GM12878 (cell line): Measurements from ENCODE around the gene EGR4. TPM values are rescaled to one million over a fixed set of nuclear protein-coding genes. Genes with fewer than 3 reads are reported as not detected.
A peak's percentile ranks its signal among the peaks of the same experiment; 100 is the strongest.

Experiments
- ATAC-seq: fragments of 200-7000 bp; cut with Tn5 transposase; 3 replicates; pipeline ENCODE4 v1.9.1; 2020; ENCODE audit warnings: mild to moderate bottlenecking, moderate library complexity
- BruUV-seq: library from RNA; stranded (reverse); fragments of 400-500 nt; replicated peaks from 2 replicates; lab custom pipeline; 2021; lab: Mats Ljungman, UMichigan
- CTCF ChIA-PET: fragments of 300-600 bp; sonication (Branson Sonifier 250); formaldehyde crosslinking; extraction: SDS; loops from one replicate; lab custom pipeline; 2021; ENCODE audit warnings: inconsistent platforms; lab: Yijun Ruan, JAX
- POLR2A ChIA-PET: fragments of 350-600 bp; formaldehyde crosslinking; extraction: SDS; loops from one replicate; lab custom pipeline; 2021; ENCODE audit warnings: inconsistent platforms; lab: Charles Lee
- RAD21 ChIA-PET: fragments of 300-600 bp; sonication (Branson Sonifier 250); formaldehyde crosslinking; loops from one replicate; lab custom pipeline; 2023; ENCODE audit warnings: antibody characterized with exemption; ENCODE audit not compliant: unreplicated experiment; lab: Charles Lee
- SMC1A ChIA-PET: fragments of 300-600 bp; sonication (Branson Sonifier 250); formaldehyde crosslinking; loops from one replicate; lab custom pipeline; 2023; ENCODE audit not compliant: unreplicated experiment, uncharacterized antibody; lab: Charles Lee
- DNase-seq: peaks from one replicate; pipeline ENCODE4 v3.0.0-alpha.2; 2011; ENCODE audit warnings: low read depth, low spot score
- FAIRE-seq: peaks from 3 replicates; lab custom pipeline; 2011; peaks lifted over from hg19 to GRCh38; lab: Jason Lieb, UNC
- H2AFZ ChIP-seq: 2 replicates; pipeline ENCODE4 v1.6.0; 2011; ENCODE audit warnings: low read depth, low read length, control low read depth; ENCODE audit not compliant: control insufficient read depth
- H3K27ac ChIP-seq: 2 replicates; pipeline ENCODE4 v1.5.1; 2011; ENCODE audit warnings: control low read depth; ENCODE audit not compliant: control insufficient read depth, insufficient read depth
- H3K27me3 ChIP-seq, 2 experiments: replicated peaks in 1 of 2; 2 replicates each; pipeline versions ENCODE4 v1.6.0 to v1.6.1; 2011; ENCODE audit warnings: low read length in 1 of 2; ENCODE audit not compliant: control insufficient read depth in 2 of 2, insufficient read depth in 2 of 2
- H3K36me3 ChIP-seq, 2 experiments: 2 replicates each; pipeline ENCODE4 v1.5.1; 2011; ENCODE audit warnings: low read length in 1 of 2; ENCODE audit not compliant: control insufficient read depth in 2 of 2, insufficient read depth in 2 of 2
- H3K4me1 ChIP-seq: 2 replicates; pipeline ENCODE4 v1.6.1; 2011; ENCODE audit warnings: mild to moderate bottlenecking, low read length, moderate library complexity, mixed read lengths; ENCODE audit not compliant: control insufficient read depth, insufficient read depth
- H3K4me2 ChIP-seq: 2 replicates; pipeline ENCODE4 v1.6.0; 2011; ENCODE audit warnings: control low read depth; ENCODE audit not compliant: control insufficient read depth, insufficient read depth
- H3K4me3 ChIP-seq: fragments of 200-600 bp; sonication (generic); 2 replicates; pipeline ENCODE4 v1.5.1; 2016
- H3K79me2 ChIP-seq: 2 replicates; pipeline ENCODE4 v1.6.0; 2011; ENCODE audit warnings: low read length; ENCODE audit not compliant: control insufficient read depth, insufficient read depth
- H3K9ac ChIP-seq: 2 replicates; pipeline ENCODE4 v1.8.0; 2011; ENCODE audit warnings: low read length, control low read depth, mixed read lengths; ENCODE audit not compliant: control insufficient read depth, insufficient read depth
- H3K9me3 ChIP-seq: replicated peaks from 3 replicates; pipeline ENCODE4 v1.5.1; 2011; ENCODE audit warnings: mild to moderate bottlenecking, low read length; ENCODE audit not compliant: control insufficient read depth, insufficient read depth
- H4K20me1 ChIP-seq: 2 replicates; pipeline ENCODE4 v1.6.0; 2011; ENCODE audit not compliant: control insufficient read depth, insufficient read depth
- ATF7 ChIP-seq: fragments of 450-650 bp; IDR thresholded peaks from 2 replicates; pipeline ENCODE4 v1.6.1; 2016; ENCODE audit warnings: low read depth, mild to moderate bottlenecking
- FOXK2 ChIP-seq: fragments of 450-650 bp; IDR thresholded peaks from 2 replicates; pipeline ENCODE4 v1.6.1; 2017; ENCODE audit warnings: mild to moderate bottlenecking, moderate library complexity
- IRF4 ChIP-seq: IDR thresholded peaks from 2 replicates; pipeline ENCODE4 v1.6.1; 2011; ENCODE audit warnings: low read depth, low read length
- PML ChIP-seq: IDR thresholded peaks from 2 replicates; pipeline ENCODE4 v1.6.1; 2012; ENCODE audit warnings: low read length, inconsistent platforms
- WGBS: methylation state at CpG from one replicate; pipeline ENCODE4 v1.1.6; 2016; ENCODE audit warnings: low lambda C conversion rate; ENCODE audit not compliant: insufficient replicate concordance, insufficient coverage; ENCODE audit errors: missing lambda C conversion rate; 5-methylcytosine and 5-hydroxymethylcytosine counted together
- in situ Hi-C: fragments of 300-500 bp; cut with MboI; formaldehyde crosslinking; loops from 9 replicates; pipeline ENCODE4 v1.14.3; 2018; ENCODE audit warnings: mixed read lengths
- intact Hi-C: fragments of 100-400 bp; cut with micrococcal nuclease; formaldehyde crosslinking; loops from one replicate; pipeline ENCODE4 v1.14.2; 2022; ENCODE audit not compliant: unreplicated experiment
- polyA plus RNA-seq, 11 experiments: library from polyadenylated mRNA; depleted of rRNA in 4 of 11; unstranded in 6 of 11; stranded (reverse) in 5 of 11; fragments of >200 nt; fragmentation: Nextera tagmentation in 4 of 11; fragmentation: Illumina TruSeq in 1 of 11; extraction: Ambion mirVana in 4 of 11; extraction: Trizol in 1 of 11; gene quantifications; 1 replicate in 1 of 11; 2 replicates in 10 of 11; pipeline versions ENCODE4 v1.2.1 to v1.2.3, GENCODE V29; 2011 to 2016; ENCODE audit warnings: inconsistent platforms in 2 of 11, missing spikeins in 2 of 11, low read depth in 1 of 11
- total RNA-seq, 4 experiments: library from RNA; depleted of rRNA in 3 of 4; stranded (reverse); fragments of >200 nt in 3 of 4; fragmentation: Illumina TruSeq in 1 of 4; extraction: Trizol in 1 of 4; gene quantifications; 2 replicates each; pipeline versions ENCODE4 v1.2.1 to v1.2.3, GENCODE V29; 2013 to 2021

EGR4 gene
- total and polyA plus RNA-seq, 10 of the 15 experiments (the other 5 are each of a cell fraction or from before 2014, with no cell fraction given) = 0.07 TPM; not detected in 9

DNA sequence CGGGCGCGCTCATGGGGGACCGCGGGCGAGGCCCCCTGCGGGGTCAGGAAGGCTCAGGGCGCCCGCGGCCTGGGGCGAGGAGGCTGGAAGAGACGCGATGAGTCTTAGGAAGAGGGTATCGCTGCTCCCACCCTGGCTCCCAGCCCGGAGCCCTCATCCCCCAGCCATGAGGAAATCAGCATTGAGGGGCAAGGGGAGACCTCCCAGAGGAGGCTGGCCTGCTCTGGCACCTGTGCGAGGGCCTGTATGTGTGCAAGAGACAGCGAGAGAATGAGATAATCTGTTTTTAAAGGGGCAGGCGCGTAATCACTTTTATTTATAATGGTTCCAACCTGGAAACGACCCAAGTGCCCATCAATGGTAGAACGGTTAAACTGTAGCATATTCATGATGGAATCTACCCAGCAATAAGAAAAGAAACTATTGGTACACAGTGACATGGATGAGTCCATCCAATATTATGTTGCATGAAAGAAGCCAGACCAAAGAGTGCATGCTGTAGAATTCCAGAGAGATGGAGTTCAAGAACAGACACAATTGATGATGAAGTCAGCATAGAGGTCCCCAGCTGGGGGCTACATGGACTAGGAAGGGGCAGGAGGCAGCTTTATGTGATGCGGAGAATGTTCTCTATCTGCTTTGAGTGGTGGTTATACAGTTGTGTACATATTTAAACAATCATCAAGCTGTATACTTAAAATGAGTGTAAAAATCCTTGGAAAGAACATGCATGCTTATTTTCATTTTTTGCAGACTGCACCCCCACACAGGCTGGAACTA, 23.5 kb downstream of the EGR4 start:
- FAIRE-seq = no peak
- in situ Hi-C loops = no loop called here
- RAD21 ChIA-PET = no interaction called here
- intact Hi-C loops = no loop called here
- TF ChIP-seq FOXK2 = no peak
- no peak for TF ChIP-seq PML
- TF ChIP-seq ATF7 = no peak
- TF ChIP-seq IRF4 = no peak
- TF ChIP-seq, all 136 proteins: peak for 0
- ChIA-PET CTCF (no interaction called here), SMC1A (no interaction called here), POLR2A (no interaction called here)
- Histone ChIP-seq H2AFZ (peak overlapping the region; percentile 25; the same call in 1 of the 2 replicates), H3K4me3 (peak overlapping the region; percentile 61; the same call in 1 of the 2 replicates), H3K36me3 (peaks cover 3% of the 10 kb centered on the region in 2 experiments; a peak in 3 of 4 replicates), H3K4me1 (no peaks in the 10 kb centered on the region), H3K4me2 (peak overlapping the region; percentile 88), H3K79me2 (no peaks in the 10 kb centered on the region; the same call in 1 of the 2 replicates), H3K27ac (peak overlapping the region; percentile 22), H3K9me3 (no peaks in the 10 kb centered on the region), H3K9ac (peak overlapping the region; percentile 50; the same call in 1 of the 2 replicates), H4K20me1 (no peaks in the 10 kb centered on the region; the same call in 1 of the 2 replicates), H3K27me3 (no peaks in the 10 kb centered on the region)
- WGBS = 60% methylated on average over 16 of the region's 22 CpGs
- ATAC-seq (no peak), DNase-seq (no peak)
- BruUV-seq = no TSS peak
